MM.1S (cell line): Measurements from ENCODE around the gene OR4C45.

Experiments
- DNase-seq: peaks from one replicate; pipeline ENCODE4 v3.0.0-alpha.2; 2015
- H2AFZ ChIP-seq: fragments of 300-600 bp; sonication (generic); 2 replicates; pipeline ENCODE4 v1.6.0; 2016; ENCODE audit warnings: antibody characterized with exemption, low read length
- H3F3A ChIP-seq: fragments of 300-600 bp; sonication (generic); 2 replicates; pipeline ENCODE4 v1.6.1; 2016; ENCODE audit warnings: mild to moderate bottlenecking, antibody characterized with exemption, low read length, moderate library complexity, mixed read lengths; ENCODE audit not compliant: insufficient read depth
- H3K27ac ChIP-seq: fragments of 300-600 bp; sonication (generic); 2 replicates; pipeline ENCODE4 v1.5.1; 2016; ENCODE audit warnings: mild to moderate bottlenecking, low read length
- H3K27me3 ChIP-seq: fragments of 300-600 bp; sonication (generic); replicated peaks from 2 replicates; pipeline ENCODE4 v1.6.0; 2016; ENCODE audit warnings: low read length; ENCODE audit not compliant: insufficient read depth
- H3K36me3 ChIP-seq: fragments of 300-600 bp; sonication (generic); replicated peaks from 2 replicates; pipeline ENCODE4 v1.6.1; 2016; ENCODE audit warnings: mild to moderate bottlenecking, low read length, mixed read lengths; ENCODE audit not compliant: insufficient read depth
- H3K4me1 ChIP-seq: fragments of 300-600 bp; sonication (generic); 2 replicates; pipeline ENCODE4 v1.6.1; 2016; ENCODE audit warnings: low read length, mixed read lengths
- H3K4me2 ChIP-seq: fragments of 300-600 bp; sonication (generic); 2 replicates; pipeline ENCODE4 v1.6.0; 2016; ENCODE audit warnings: low read depth, low read length
- H3K4me3 ChIP-seq: fragments of 300-600 bp; sonication (generic); 2 replicates; pipeline ENCODE4 v1.5.1; 2016; ENCODE audit warnings: low read length, mixed read lengths
- H3K79me2 ChIP-seq: fragments of 300-600 bp; sonication (generic); 2 replicates; pipeline ENCODE4 v1.6.1; 2016; ENCODE audit warnings: mixed run types, low read length, mixed read lengths
- H3K9ac ChIP-seq: fragments of 300-600 bp; sonication (generic); 2 replicates; pipeline ENCODE4 v1.6.1; 2016; ENCODE audit warnings: low read length, mixed read lengths
- H3K9me2 ChIP-seq: fragments of 300-600 bp; sonication (generic); replicated peaks from 2 replicates; pipeline ENCODE4 v1.6.1; 2016; ENCODE audit warnings: mild to moderate bottlenecking, low read length, mixed read lengths; ENCODE audit not compliant: insufficient read depth
- H3K9me3 ChIP-seq: fragments of 300-600 bp; sonication (generic); replicated peaks from 2 replicates; pipeline ENCODE4 v1.6.1; 2016; ENCODE audit warnings: mild to moderate bottlenecking, low read length, mixed read lengths; ENCODE audit not compliant: insufficient read depth
- H4K20me1 ChIP-seq: fragments of 300-600 bp; sonication (generic); 2 replicates; pipeline ENCODE4 v1.6.1; 2016; ENCODE audit warnings: mild to moderate bottlenecking, low read length, moderate library complexity, mixed read lengths; ENCODE audit not compliant: insufficient read depth
- CTCF ChIP-seq: fragments of 300-600 bp; sonication (generic); IDR thresholded peaks from 2 replicates; pipeline ENCODE4 v1.5.1; 2016; ENCODE audit warnings: antibody characterized with exemption, low read length, mixed read lengths
- EZH2 ChIP-seq: fragments of 300-600 bp; sonication (generic); optimal IDR thresholded peaks from 2 replicates; pipeline ENCODE3; 2017; ENCODE audit warnings: low read depth, mild to moderate bottlenecking, antibody characterized with exemption, low read length, mixed read lengths
- EZH2phosphoT487 ChIP-seq: fragments of 300-600 bp; sonication (generic); IDR thresholded peaks from 2 replicates; pipeline ENCODE4 v1.6.1; 2018; ENCODE audit warnings: antibody characterized with exemption, low read length

OR4C45 gene

DNA sequence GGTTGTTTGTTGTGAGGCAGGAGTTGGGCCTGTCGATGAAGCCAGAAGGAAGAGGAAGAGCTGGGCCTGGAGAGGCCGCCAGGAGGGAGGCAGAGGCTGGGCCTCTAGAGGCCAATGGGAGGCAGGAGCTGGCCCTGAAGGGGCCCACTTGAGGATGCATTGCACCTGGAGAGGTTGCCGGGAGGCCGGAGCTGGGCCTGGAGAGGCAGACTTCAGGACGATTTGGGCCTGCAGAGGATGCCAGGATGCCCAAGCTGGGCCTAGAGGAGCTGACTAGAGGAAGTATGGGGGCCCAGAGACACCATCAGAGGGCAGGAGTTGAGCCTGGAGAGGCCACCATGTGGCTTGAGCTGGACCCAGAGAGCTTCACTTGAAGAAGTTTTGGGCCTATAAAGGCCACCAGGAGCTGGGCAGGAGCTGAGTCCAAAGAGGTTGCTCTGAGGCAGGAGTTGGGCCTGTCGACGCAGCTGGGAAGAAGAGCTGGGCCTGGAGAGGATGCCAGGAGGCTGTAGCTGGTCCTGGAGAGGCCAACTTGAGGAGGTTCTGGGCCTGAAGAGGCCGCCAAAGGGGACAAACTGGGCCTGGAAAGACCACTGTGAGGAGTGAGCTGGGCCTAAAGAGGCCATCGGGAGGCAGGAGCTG, 39.0 kb downstream of the OR4C45 start:
- H3F3A ChIP-seq, result no peaks in the 10 kb centered on the region
- no peaks in the 10 kb centered on the region for H3K79me2 ChIP-seq
- H3K9ac ChIP-seq, result no peak overlapping the region
- H3K27me3 ChIP-seq, result no peaks in the 10 kb centered on the region
- no peaks in the 10 kb centered on the region for H3K9me3 ChIP-seq
- no peak overlapping the region for H3K4me2 ChIP-seq
- no peak overlapping the region for H2AFZ ChIP-seq
- DNase-seq, result no peak
- no peaks in the 10 kb centered on the region for H4K20me1 ChIP-seq
- H3K9me2 ChIP-seq, result no peaks in the 10 kb centered on the region
- H3K27ac ChIP-seq, result no peak overlapping the region
- H3K36me3 ChIP-seq, result no peaks in the 10 kb centered on the region
- no peaks in the 10 kb centered on the region for H3K4me1 ChIP-seq
- H3K4me3 ChIP-seq, result no peak overlapping the region
- TF ChIP-seq CTCF (no peak), EZH2 (no peak), EZH2phosphoT487 (no peak)

GRCh38 chr11:50072226-50073112, 39.8 kb downstream of the OR4C45 start:
- DNase-seq, result no peak
- Histone ChIP-seq H3K9ac (no peak overlapping the region), H3K9me3 (no peaks in the 10 kb centered on the region), H3K79me2 (no peaks in the 10 kb centered on the region), H3K4me1 (no peaks in the 10 kb centered on the region), H3K27me3 (no peaks in the 10 kb centered on the region), H4K20me1 (no peaks in the 10 kb centered on the region), H2AFZ (no peak overlapping the region), H3K4me2 (no peak overlapping the region), H3K4me3 (no peak overlapping the region), H3K27ac (no peak overlapping the region), H3F3A (no peaks in the 10 kb centered on the region), H3K9me2 (no peaks in the 10 kb centered on the region), H3K36me3 (no peaks in the 10 kb centered on the region)
- TF ChIP-seq EZH2, result no peak
- no peak for TF ChIP-seq EZH2phosphoT487
- TF ChIP-seq CTCF, result no peak

- Histone ChIP-seq H3K9me2 (no peaks in the 10 kb centered on the region), H2AFZ (no peak overlapping the region), H3K36me3 (no peaks in the 10 kb centered on the region), H3K9me3 (no peaks in the 10 kb centered on the region), H3K4me2 (no peak overlapping the region), H3F3A (no peaks in the 10 kb centered on the region), H4K20me1 (no peaks in the 10 kb centered on the region), H3K4me3 (no peak overlapping the region), H3K4me1 (no peaks in the 10 kb centered on the region), H3K27me3 (no peaks in the 10 kb centered on the region), H3K9ac (no peak overlapping the region), H3K79me2 (no peaks in the 10 kb centered on the region), H3K27ac (no peak overlapping the region)
- TF ChIP-seq CTCF (no peak), EZH2 (no peak), EZH2phosphoT487 (no peak)
- no peak for DNase-seq
Measured at GRCh38 chr11:50073113-50074105, 40.7 kb downstream of the OR4C45 start.
